Immature natural killer cell (primary cell): ENCODE results near the gene DOCK1. TPM values are rescaled to one million over a fixed set of nuclear protein-coding genes. Genes with fewer than 3 reads are reported as not detected.

ENCODE experiments used
- DNase-seq, 3 donors: peaks; one replicate each; pipeline ENCODE4 v3.0.0; 2022; ENCODE audit warnings: mixed read lengths in 1 of 3
- H3K27ac Mint-ChIP-seq, 6 donors: one replicate each; pipeline ENCODE4 v1.8.0; 2020; ENCODE audit warnings: mixed read lengths in 6 of 6, mild to moderate bottlenecking in 5 of 6, inconsistent platforms in 4 of 6, moderate library complexity in 3 of 6
- H3K27me3 Mint-ChIP-seq, 3 donors: one replicate each; pipeline ENCODE4 v1.8.0; 2020 to 2021; ENCODE audit warnings: low read depth in 3 of 3, mild to moderate bottlenecking in 3 of 3, mixed read lengths in 3 of 3, moderate library complexity in 3 of 3, inconsistent platforms in 1 of 3
- H3K36me3 Mint-ChIP-seq, 3 donors: one replicate each; pipeline ENCODE4 v1.8.0; 2020; ENCODE audit warnings: mixed read lengths in 3 of 3, inconsistent platforms in 2 of 3, mild to moderate bottlenecking in 2 of 3
- H3K4me1 Mint-ChIP-seq, 2 donors: one replicate each; pipeline ENCODE4 v1.8.0; 2020; ENCODE audit warnings: inconsistent platforms in 2 of 2, mild to moderate bottlenecking in 2 of 2, mixed read lengths in 2 of 2, moderate library complexity in 1 of 2
- H3K4me3 Mint-ChIP-seq, 5 donors: one replicate each; pipeline ENCODE4 v1.8.0; 2020; ENCODE audit warnings: mild to moderate bottlenecking in 5 of 5, mixed read lengths in 5 of 5, inconsistent platforms in 3 of 5, moderate library complexity in 3 of 5
- H3K9me3 Mint-ChIP-seq, 6 donors: one replicate each; pipeline ENCODE4 v1.8.0; 2020; ENCODE audit warnings: mild to moderate bottlenecking in 6 of 6, mixed read lengths in 6 of 6, inconsistent platforms in 4 of 6, moderate library complexity in 3 of 6
- polyA plus RNA-seq, 3 donors: library from polyadenylated mRNA; unstranded; fragments of 300-500 nt; fragmentation: Illumina TruSeq; gene quantifications; one replicate each; pipeline ENCODE4 v1.2.3, GENCODE V29; 2021

DOCK1 gene
- polyA plus RNA-seq, 3 donors from 2014 or later, result 0.37 TPM; not detected in 2

DNA sequence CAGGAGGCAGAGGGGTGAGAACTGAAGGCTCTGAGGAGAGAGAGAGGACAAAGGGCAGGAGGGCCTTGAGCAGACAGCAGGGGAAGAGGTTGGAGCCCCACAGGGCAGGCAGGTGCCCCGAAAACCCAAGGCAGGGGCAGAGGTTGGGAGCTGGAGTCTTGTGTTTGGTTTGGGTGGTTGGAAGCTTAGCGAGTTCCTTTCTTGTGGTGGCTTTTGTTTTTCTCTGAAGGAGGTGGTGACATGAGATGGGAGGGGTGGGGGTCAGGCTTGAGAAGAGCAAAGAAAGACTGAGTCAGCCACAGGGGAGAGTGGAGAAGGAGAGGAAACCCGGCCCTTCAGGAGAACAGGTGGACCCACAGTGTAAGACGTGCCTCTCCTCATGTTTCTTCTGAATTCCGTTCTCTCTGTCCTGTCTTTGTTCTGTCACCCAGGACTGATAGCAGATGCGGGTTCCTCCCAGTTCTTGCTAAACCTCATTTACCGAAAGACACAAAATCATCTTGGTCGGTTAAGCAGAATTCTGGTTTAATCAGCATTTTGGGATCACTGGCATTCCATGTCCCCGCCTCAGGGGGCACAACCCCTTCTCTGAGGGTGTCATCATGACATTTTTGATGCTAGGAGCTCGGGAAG lies 195.9 kb downstream of the DOCK1 start:
- no peaks in the 10 kb centered on the region for H3K4me1 Mint-ChIP-seq
- H3K27ac Mint-ChIP-seq, result no peak overlapping the region
- no peak overlapping the region for H3K4me3 Mint-ChIP-seq
- no peaks in the 10 kb centered on the region for H3K36me3 Mint-ChIP-seq
- H3K9me3 Mint-ChIP-seq, result no peaks in the 10 kb centered on the region
- no peak for DNase-seq
- H3K27me3 Mint-ChIP-seq, result peaks cover 4 to 6% (median 6%) of the 10 kb centered on the region in 3 donors

DNA sequence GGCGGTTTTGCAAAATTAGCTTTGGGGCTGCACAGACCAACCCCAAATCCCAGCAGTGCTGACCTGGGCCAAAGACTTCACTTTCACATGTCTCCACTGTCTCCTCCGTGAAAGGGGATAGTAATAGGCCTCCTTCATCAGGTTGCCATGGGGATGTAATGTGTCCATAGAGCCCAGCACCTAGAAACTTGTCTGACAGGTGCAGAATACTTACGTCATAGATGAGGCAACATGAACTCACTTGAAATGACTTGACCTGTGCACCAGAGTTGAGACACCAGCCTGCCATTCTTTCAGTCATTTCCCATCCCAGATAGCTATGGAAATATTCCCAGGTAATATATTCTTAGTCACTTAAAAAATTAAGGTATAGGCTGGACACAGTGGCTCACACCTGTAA lies 196.9 kb downstream of the DOCK1 start:
- no peak for DNase-seq
- Mint-ChIP-seq H3K27me3 (peaks cover 0 to 7% (median 6%) of the 10 kb centered on the region in 3 donors), H3K9me3 (no peaks in the 10 kb centered on the region), H3K27ac (no peak overlapping the region), H3K4me1 (no peaks in the 10 kb centered on the region), H3K4me3 (no peak overlapping the region), H3K36me3 (no peaks in the 10 kb centered on the region)

DNA sequence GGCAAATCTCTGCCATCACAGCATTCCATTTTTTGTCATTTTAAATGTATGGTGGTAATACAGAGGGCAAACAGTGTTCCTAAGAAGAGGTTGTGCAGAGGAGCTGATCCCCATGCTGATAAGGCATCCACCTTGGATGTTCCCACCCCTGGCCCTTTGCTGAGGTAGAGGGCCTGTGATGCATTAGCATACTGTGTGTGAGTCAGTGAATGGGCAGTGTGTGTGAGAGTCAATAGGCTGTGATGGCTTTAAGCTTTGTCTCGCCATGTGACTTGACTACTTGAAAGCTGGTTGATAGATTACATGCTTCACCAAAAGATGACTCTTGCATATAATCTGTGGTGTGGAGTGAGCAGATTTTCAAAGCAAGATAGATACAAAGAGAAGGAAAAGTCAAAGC lies 209.9 kb downstream of the DOCK1 start:
- H3K27ac Mint-ChIP-seq, result no peak overlapping the region
- no peaks in the 10 kb centered on the region for H3K36me3 Mint-ChIP-seq
- H3K27me3 Mint-ChIP-seq, result peaks cover 1 to 12% (median 7%) of the 10 kb centered on the region in 3 donors
- H3K4me3 Mint-ChIP-seq, result no peak overlapping the region
- no peaks in the 10 kb centered on the region for H3K9me3 Mint-ChIP-seq
- DNase-seq, result no peak
- peaks cover 9 to 10% of the 10 kb centered on the region in 2 donors for H3K4me1 Mint-ChIP-seq

DNA sequence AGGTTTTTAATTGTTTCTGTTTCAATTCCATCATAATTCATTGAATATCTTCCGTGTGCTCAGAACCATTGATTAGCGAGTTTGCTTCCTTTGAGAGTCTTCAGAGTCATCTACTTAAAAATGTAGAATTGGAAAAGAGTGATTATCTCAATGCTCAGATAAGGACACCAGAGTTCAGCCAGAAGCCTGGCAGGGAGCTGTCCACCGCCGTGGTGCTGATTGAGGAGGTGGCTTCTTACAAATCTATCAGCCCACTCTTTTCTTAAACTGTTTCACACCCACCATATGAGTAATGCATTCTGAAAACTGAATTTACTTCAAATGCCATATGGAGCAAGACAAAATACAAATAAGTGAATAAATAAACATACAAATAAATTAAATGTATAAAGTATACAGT lies 211.9 kb downstream of the DOCK1 start:
- Mint-ChIP-seq H3K36me3 (no peaks in the 10 kb centered on the region), H3K9me3 (no peaks in the 10 kb centered on the region), H3K27ac (no peak overlapping the region), H3K4me1 (peaks cover 9 to 10% of the 10 kb centered on the region in 2 donors), H3K4me3 (no peak overlapping the region), H3K27me3 (peaks cover 1 to 18% (median 7%) of the 10 kb centered on the region in 3 donors)
- DNase-seq, result peak; percentile 10 to 32 (median 27)

DNA sequence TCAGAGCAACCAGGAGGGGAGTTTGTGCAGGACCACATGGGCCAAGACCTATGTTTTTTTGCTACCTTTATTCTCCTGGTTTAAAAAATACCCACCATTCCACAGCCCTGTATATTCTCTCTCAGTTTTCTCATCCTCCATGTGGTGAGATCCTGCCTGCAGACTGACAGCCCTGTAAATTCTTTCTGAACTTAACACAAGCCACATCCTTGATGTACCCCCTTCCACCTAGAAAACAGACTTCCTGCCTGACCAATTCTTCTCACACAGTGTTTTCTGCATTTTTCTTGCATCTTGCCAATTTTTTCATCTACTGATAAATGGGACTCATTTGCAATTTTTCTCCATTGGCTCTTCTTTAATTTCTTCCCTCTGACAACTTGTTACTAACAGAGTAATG lies 212.8 kb downstream of the DOCK1 start:
- DNase-seq, result no peak
- Mint-ChIP-seq H3K36me3 (no peaks in the 10 kb centered on the region), H3K4me3 (no peak overlapping the region), H3K27me3 (peaks cover 1 to 18% (median 7%) of the 10 kb centered on the region in 3 donors), H3K27ac (no peak overlapping the region), H3K9me3 (no peaks in the 10 kb centered on the region), H3K4me1 (peaks cover 9 to 10% of the 10 kb centered on the region in 2 donors)

DNA sequence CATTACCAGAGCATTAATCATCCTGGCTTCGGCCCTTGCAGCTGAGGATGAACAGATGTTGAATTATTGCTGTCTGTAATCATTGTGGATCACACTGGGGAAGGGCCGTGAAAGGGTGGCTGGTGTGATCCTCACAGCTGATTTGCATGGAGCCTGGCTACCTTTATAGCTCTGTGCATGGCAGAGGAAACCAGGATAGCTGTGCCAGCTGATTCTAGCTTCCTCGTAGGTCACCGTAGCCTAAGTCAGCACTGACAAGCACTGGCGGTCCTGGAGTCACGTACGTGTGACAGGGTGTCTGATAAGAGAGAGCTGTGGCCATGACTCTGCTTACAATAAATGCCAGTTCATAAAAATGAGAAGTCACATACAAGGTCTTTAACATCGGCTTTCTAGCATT lies 214.7 kb downstream of the DOCK1 start:
- no peak overlapping the region for H3K27ac Mint-ChIP-seq
- H3K4me3 Mint-ChIP-seq, result no peak overlapping the region
- H3K36me3 Mint-ChIP-seq, result no peaks in the 10 kb centered on the region
- H3K9me3 Mint-ChIP-seq, result no peaks in the 10 kb centered on the region
- peaks cover 9 to 10% of the 10 kb centered on the region in 2 donors for H3K4me1 Mint-ChIP-seq
- H3K27me3 Mint-ChIP-seq, result peaks cover 1 to 17% (median 5%) of the 10 kb centered on the region in 3 donors
- no peak for DNase-seq

DNA sequence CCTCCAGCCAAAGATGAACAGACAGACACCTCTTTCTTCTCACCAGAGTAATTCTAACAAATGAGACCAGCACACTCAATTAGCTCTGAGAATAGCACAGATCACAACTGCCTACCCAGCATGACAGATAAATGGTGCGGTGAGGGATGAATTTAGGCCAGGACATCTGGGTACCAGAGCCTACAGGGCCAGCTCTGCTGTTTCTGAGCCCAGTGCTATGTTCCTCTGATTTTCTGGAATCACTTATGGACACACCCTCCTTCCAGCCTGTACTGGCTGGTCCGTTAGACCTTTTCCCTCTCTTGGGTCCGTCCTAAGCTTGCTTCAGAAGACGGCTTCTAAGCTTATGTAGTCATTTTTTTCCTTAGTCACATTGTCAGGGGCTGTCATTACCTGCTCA lies 217.6 kb downstream of the DOCK1 start:
- H3K27me3 Mint-ChIP-seq, result peaks cover 1 to 8% (median 6%) of the 10 kb centered on the region in 3 donors
- no peak overlapping the region for H3K4me3 Mint-ChIP-seq
- H3K36me3 Mint-ChIP-seq, result no peaks in the 10 kb centered on the region
- no peak for DNase-seq
- no peak overlapping the region for H3K27ac Mint-ChIP-seq
- peaks cover 9 to 12% of the 10 kb centered on the region in 2 donors for H3K4me1 Mint-ChIP-seq
- no peaks in the 10 kb centered on the region for H3K9me3 Mint-ChIP-seq

DNA sequence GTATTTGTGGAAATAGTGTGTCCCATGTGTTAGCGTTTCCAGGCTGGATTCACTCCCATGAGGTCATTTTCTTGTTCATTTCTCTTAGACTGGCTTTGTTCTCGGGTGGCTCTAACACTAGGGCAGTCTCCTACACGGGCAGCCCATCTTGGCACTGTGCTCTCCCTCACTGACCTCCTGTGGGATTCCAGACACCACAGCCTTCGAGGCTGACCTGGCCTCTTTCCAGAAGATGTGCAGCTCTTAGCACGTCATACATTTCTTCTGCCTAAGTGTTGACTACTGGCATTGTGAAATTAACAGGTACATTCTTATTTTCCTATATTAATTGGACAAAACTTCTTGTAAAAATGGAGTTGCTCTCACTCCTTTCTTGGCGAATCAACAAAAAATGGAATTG lies 218.4 kb downstream of the DOCK1 start:
- no peak for DNase-seq
- Mint-ChIP-seq H3K4me1 (peaks cover 2 to 4% of the 10 kb centered on the region in 2 donors), H3K9me3 (no peaks in the 10 kb centered on the region), H3K36me3 (no peaks in the 10 kb centered on the region), H3K27ac (no peak overlapping the region), H3K27me3 (peaks cover 0 to 8% (median 2%) of the 10 kb centered on the region in 3 donors), H3K4me3 (no peak overlapping the region)

DNA sequence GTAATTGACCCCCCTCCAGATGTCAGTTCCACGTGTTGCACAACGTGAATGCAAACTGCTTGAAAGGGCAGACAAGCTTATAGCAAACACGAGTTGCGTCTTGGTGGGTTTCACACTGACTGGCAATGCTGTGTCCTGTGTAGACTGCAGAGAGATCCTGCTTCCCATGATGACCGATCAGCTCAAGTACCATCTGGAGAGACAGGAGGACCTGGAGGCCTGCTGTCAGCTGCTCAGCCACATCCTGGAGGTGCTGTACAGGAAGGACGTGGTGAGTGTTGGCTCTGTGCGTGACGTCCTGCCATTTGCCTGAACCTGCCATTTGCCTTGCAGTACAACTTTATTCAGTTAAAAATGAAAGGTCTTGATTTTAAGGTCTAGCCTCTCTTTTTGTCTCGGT lies 220.1 kb downstream of the DOCK1 start:
- DNase-seq, result no peak
- Mint-ChIP-seq H3K36me3 (no peaks in the 10 kb centered on the region), H3K4me3 (no peak overlapping the region), H3K27ac (no peak overlapping the region), H3K9me3 (peaks cover 0 to 2% (median 0%) of the 10 kb centered on the region in 6 donors), H3K27me3 (peaks cover 0 to 10% (median 2%) of the 10 kb centered on the region in 3 donors), H3K4me1 (peaks cover 0 to 4% of the 10 kb centered on the region in 2 donors)

DNA sequence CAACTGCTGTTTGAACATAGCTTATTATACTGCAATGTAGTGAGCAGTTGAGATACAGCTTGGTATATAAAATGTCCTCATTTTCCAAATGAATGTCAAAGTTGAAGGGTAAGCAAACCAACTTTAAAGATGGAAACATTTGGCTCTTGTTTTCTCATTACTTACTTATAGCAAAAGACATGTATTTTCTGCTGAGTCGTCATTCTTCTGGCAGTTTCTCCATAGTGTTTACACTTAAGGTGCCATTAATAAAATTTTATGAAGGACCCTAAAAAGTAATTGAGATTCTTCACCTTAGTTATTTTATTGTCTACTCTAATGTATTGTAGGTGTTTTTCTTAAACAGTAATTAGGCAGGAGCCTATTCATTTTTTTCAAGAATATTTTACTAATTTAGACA lies 222.6 kb downstream of the DOCK1 start:
- no peak for DNase-seq
- no peaks in the 10 kb centered on the region for H3K36me3 Mint-ChIP-seq
- peaks cover 0 to 2% (median 0%) of the 10 kb centered on the region in 6 donors for H3K9me3 Mint-ChIP-seq
- H3K27me3 Mint-ChIP-seq, result peaks cover 0 to 2% (median 2%) of the 10 kb centered on the region in 3 donors
- no peak overlapping the region for H3K4me3 Mint-ChIP-seq
- H3K27ac Mint-ChIP-seq, result no peak overlapping the region
- H3K4me1 Mint-ChIP-seq, result peaks cover 0 to 4% of the 10 kb centered on the region in 2 donors

DNA sequence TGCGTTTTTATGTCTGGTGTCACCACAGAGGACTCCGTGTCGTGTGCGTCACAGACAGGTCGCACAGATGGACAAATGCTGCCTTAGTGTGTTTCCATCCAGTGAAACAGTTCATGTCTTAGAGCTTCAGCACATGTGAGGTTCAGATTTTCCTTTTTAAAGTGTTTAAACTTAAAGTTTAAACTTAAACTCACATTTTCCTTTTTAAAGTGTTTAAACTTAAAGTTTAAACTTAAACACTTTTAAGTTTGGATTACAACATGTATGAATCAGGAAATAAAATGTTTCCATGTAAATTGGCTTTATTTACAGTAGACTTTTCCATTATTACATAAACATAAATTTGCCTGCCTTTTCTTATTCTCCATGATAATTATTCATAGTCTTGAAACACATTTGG lies 223.9 kb downstream of the DOCK1 start:
- Mint-ChIP-seq H3K9me3 (peaks cover 0 to 2% (median 0%) of the 10 kb centered on the region in 6 donors), H3K4me1 (peaks cover 0 to 4% of the 10 kb centered on the region in 2 donors), H3K36me3 (no peaks in the 10 kb centered on the region), H3K27me3 (peaks cover 0 to 2% (median 2%) of the 10 kb centered on the region in 3 donors), H3K4me3 (no peak overlapping the region), H3K27ac (no peak overlapping the region)
- DNase-seq, result no peak

DNA sequence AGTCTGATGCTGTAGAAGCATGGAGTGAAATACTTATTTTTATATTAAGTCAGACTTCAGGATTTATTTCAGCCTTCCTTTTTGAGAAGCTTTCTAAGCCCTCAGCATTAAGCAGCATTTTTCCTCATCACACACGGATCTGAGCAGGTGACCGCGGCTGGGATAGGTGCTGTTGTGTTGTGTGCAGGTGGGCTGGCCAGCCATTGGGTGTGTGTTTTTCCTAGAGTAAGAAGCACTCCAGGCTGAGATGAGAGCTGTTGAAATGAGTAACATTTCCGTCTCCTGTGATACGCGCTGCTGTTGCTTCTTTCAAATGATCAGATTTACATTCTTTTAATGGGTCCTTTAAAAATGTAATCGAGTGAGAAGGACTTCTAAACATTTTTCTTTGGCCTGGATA lies 227.2 kb downstream of the DOCK1 start:
- H3K27ac Mint-ChIP-seq, result no peak overlapping the region
- peaks cover 0 to 2% (median 0%) of the 10 kb centered on the region in 6 donors for H3K9me3 Mint-ChIP-seq
- H3K4me1 Mint-ChIP-seq, result no peaks in the 10 kb centered on the region
- H3K27me3 Mint-ChIP-seq, result peaks cover 0 to 2% (median 1%) of the 10 kb centered on the region in 3 donors
- DNase-seq, result no peak
- no peak overlapping the region for H3K4me3 Mint-ChIP-seq
- H3K36me3 Mint-ChIP-seq, result no peaks in the 10 kb centered on the region

DNA sequence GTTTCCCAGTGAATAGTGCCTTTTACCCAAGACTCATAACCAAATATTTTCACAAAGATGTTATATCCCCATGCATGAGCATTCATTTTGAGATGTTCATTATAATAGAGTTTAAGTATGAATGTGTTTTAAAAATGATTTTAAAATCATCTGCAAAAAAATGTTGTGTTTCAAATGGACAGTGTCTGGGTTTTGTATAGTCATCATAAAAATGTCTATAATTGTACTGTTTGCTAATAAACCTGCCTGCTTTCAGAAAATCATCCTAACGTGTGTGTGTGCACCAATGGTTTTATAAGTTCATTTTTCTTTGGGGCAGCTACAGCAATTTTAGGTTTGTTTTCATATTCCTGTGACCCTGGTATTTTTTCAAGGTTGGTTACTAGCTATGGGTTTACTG lies 228.0 kb downstream of the DOCK1 start:
- Mint-ChIP-seq H3K9me3 (peaks cover 0 to 2% (median 0%) of the 10 kb centered on the region in 6 donors), H3K27ac (no peak overlapping the region), H3K27me3 (peaks cover 0 to 2% (median 1%) of the 10 kb centered on the region in 3 donors), H3K36me3 (no peaks in the 10 kb centered on the region), H3K4me3 (no peak overlapping the region), H3K4me1 (no peaks in the 10 kb centered on the region)
- DNase-seq, result no peak

DNA sequence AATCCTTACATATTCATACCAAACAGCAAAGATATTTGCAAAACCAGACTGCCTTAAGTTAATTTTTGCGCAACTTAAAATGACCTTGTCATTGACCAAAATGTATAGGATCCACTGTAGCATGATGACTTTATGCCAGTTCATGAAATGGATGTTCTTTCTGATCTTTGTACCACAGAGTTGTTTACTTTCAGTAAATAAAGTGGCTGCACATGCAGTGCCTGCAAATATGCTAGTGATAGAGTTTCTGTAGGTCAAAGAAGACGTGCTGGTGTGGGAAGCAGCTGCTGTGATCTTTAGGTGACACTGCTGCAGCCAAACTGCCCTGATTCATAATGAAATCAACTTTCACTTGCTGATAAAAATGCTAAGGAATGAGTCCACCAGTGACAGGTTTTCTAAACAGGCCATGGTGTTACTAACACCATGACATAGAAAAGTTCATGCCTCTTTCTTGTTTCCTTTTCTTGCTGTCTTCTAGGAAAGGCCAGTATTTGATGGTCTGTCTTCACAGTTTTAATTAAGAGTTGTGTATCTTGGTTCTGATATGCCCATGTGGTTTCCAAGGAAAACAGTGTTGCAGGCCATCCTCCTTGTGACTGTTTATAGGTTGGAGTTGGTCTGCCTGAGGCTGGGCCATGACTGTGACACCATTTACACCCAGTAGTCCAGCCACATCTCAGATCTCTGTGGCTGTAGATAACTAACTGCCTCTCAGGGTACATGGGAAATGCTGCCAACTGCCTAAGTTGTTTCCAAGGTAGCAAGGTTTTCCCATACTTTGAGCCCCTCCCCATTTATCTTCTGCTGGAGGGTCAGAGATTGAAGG lies 228.7 kb downstream of the DOCK1 start:
- Mint-ChIP-seq H3K4me3 (no peak overlapping the region), H3K4me1 (no peaks in the 10 kb centered on the region)
- no peak for DNase-seq

More for the DNA sequence above, 228.7 kb downstream of the DOCK1 start:
- Mint-ChIP-seq H3K27me3 (peaks cover 0 to 2% (median 1%) of the 10 kb centered on the region in 3 donors), H3K9me3 (no peaks in the 10 kb centered on the region), H3K36me3 (no peaks in the 10 kb centered on the region), H3K27ac (no peak overlapping the region)
